Hepatocyte (in vitro differentiated cells): ENCODE data around the gene AMPH. TPM values are rescaled to one million over a fixed set of nuclear protein-coding genes. Genes with fewer than 3 reads are reported as not detected.
"Not testable (repeated sequence)": the region's sequence is repeated elsewhere in the genome, so short reads cannot be mapped to it uniquely, and the experiment has no call there.

Experiments used
- DNase-seq: peaks from one replicate; pipeline ENCODE4 v3.0.0-alpha.2; 2016; ENCODE audit warnings: low spot score
- H2AFZ ChIP-seq: fragments of 200-600 bp; sonication (generic); 2 replicates; pipeline ENCODE4 v1.6.0; 2016; ENCODE audit warnings: antibody characterized with exemption, mild to moderate bottlenecking
- H3K27ac ChIP-seq: fragments of 200-600 bp; sonication (generic); 2 replicates; pipeline ENCODE4 v1.5.1; 2016; ENCODE audit warnings: mild to moderate bottlenecking
- H3K27me3 ChIP-seq: fragments of 200-600 bp; sonication (generic); 2 replicates; pipeline ENCODE4 v1.6.1; 2016
- H3K36me3 ChIP-seq: fragments of 200-600 bp; sonication (generic); replicated peaks from 2 replicates; pipeline ENCODE4 v1.5.1; 2016; ENCODE audit warnings: low read depth; ENCODE audit not compliant: insufficient read depth
- H3K4me1 ChIP-seq: fragments of 200-600 bp; sonication (generic); 2 replicates; pipeline ENCODE4 v1.5.1; 2016; ENCODE audit warnings: mild to moderate bottlenecking, moderate library complexity; ENCODE audit not compliant: insufficient read depth
- H3K4me2 ChIP-seq: fragments of 200-600 bp; sonication (generic); 2 replicates; pipeline ENCODE4 v1.6.0; 2016
- H3K4me3 ChIP-seq: fragments of 200-600 bp; sonication (generic); 2 replicates; pipeline ENCODE4 v1.5.1; 2016; ENCODE audit warnings: mild to moderate bottlenecking
- H3K79me2 ChIP-seq: fragments of 200-600 bp; sonication (generic); 2 replicates; pipeline ENCODE4 v1.6.0; 2017; ENCODE audit warnings: mild to moderate bottlenecking
- H3K9me2 ChIP-seq: fragments of 200-600 bp; sonication (generic); replicated peaks from 2 replicates; pipeline ENCODE4 v1.6.0; 2017; ENCODE audit warnings: mild to moderate bottlenecking; ENCODE audit not compliant: insufficient read depth
- H3K9me3 ChIP-seq: fragments of 200-600 bp; sonication (generic); 2 replicates; pipeline ENCODE4 v1.5.1; 2016; ENCODE audit warnings: low read depth, mild to moderate bottlenecking
- H4K20me1 ChIP-seq: fragments of 200-600 bp; sonication (generic); 2 replicates; pipeline ENCODE4 v1.6.0; 2016; ENCODE audit warnings: mild to moderate bottlenecking; ENCODE audit not compliant: insufficient read depth, poor library complexity, severe bottlenecking
- EZH2 ChIP-seq: fragments of 200-600 bp; sonication (generic); IDR thresholded peaks from 2 replicates; pipeline ENCODE4 v1.6.1; 2016; ENCODE audit warnings: antibody characterized with exemption, mild to moderate bottlenecking, borderline replicate concordance
- EZH2phosphoT487 ChIP-seq: fragments of 200-600 bp; sonication (generic); IDR thresholded peaks from one replicate; pipeline ENCODE4 v1.6.1; 2018; ENCODE audit warnings: antibody characterized with exemption, mild to moderate bottlenecking, low read depth, moderate library complexity; ENCODE audit not compliant: unreplicated experiment, severe bottlenecking
- WGBS: methylation state at CpG from one replicate; pipeline ENCODE4 v1.1.6; 2016; ENCODE audit warnings: low lambda C conversion rate; ENCODE audit errors: missing lambda C conversion rate; 5-methylcytosine and 5-hydroxymethylcytosine counted together
- polyA plus RNA-seq: library from polyadenylated mRNA; unstranded; fragments of >200 nt; fragmentation: Nextera tagmentation; extraction: Ambion mirVana; gene quantifications from 2 replicates; pipeline ENCODE4 v1.2.1, GENCODE V29; 2016
- total RNA-seq: library from RNA; depleted of rRNA; stranded (reverse); fragments of >200 nt; gene quantifications from 2 replicates; pipeline ENCODE4 v1.2.3, GENCODE V29; 2014
- TF ChIP-seq, protein P1 (sequence below): fragments of 200-600 bp; sonication (generic); IDR thresholded peaks from 2 replicates; pipeline ENCODE4 v1.5.1; 2016; ENCODE audit warnings: antibody characterized with exemption, mild to moderate bottlenecking; ENCODE audit not compliant: poor library complexity

AMPH gene
- total and polyA plus RNA-seq, 2 experiments from 2014 or later = 2.0 to 2.8 TPM

DNA sequence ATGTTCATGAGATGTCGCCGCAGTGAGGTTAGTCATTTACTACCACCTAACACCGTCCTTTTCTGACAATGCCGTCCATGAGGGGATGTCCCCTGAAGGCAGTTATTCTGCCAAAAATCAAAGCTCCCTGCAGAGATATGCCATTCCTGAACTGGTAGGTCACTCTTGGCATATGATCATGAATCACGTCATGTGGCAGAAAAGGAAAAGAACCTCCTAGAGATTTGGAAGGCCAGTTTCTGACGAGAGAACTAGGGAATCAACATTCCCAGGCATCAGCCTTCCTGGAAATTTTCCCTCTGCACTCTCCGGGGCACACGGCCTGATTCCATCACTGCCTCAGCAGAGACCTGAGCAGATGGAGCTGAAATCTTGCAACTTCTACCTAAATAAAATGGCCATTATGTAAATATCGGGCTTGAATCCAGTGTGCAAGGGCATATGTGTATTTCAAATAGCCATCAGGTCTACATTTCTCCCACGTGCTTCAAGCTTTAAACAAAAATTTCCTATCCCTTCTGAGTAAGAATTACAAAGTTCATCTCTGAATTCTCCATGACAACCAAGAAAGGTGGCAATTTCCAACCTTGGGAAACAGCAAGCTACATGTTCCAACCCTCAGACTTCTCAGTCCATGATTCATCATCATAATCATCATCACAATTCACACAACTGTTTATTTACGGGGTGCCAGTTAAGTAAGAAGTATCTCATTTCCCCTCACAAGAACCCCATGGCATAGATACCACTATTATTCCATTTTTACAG lies 46.5 kb downstream of the AMPH start:
- Histone ChIP-seq H3K79me2 (no peaks in the 10 kb centered on the region), H3K4me1 (no peaks in the 10 kb centered on the region), H3K9me3 (no peaks in the 10 kb centered on the region), H3K9me2 (no peaks in the 10 kb centered on the region), H3K4me3 (no peak overlapping the region), H3K27ac (no peak overlapping the region), H3K36me3 (no peaks in the 10 kb centered on the region), H4K20me1 (no peaks in the 10 kb centered on the region), H2AFZ (no peak overlapping the region), H3K27me3 (no peaks in the 10 kb centered on the region), H3K4me2 (no peak overlapping the region)
- DNase-seq = no peak
- TF ChIP-seq EZH2 = no peak
- TF ChIP-seq EZH2phosphoT487 = no peak
- TF ChIP-seq, protein P1, sequence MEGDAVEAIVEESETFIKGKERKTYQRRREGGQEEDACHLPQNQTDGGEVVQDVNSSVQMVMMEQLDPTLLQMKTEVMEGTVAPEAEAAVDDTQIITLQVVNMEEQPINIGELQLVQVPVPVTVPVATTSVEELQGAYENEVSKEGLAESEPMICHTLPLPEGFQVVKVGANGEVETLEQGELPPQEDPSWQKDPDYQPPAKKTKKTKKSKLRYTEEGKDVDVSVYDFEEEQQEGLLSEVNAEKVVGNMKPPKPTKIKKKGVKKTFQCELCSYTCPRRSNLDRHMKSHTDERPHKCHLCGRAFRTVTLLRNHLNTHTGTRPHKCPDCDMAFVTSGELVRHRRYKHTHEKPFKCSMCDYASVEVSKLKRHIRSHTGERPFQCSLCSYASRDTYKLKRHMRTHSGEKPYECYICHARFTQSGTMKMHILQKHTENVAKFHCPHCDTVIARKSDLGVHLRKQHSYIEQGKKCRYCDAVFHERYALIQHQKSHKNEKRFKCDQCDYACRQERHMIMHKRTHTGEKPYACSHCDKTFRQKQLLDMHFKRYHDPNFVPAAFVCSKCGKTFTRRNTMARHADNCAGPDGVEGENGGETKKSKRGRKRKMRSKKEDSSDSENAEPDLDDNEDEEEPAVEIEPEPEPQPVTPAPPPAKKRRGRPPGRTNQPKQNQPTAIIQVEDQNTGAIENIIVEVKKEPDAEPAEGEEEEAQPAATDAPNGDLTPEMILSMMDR = no peak
- WGBS = 80% methylated on average over 11 of the region's 11 CpGs

- TF ChIP-seq EZH2 (no peak), EZH2phosphoT487 (no peak)
- TF ChIP-seq, protein P1 = no peak
- Histone ChIP-seq H3K79me2 (no peaks in the 10 kb centered on the region), H3K27me3 (no peaks in the 10 kb centered on the region), H4K20me1 (no peaks in the 10 kb centered on the region), H3K9me3 (no peaks in the 10 kb centered on the region), H3K36me3 (no peaks in the 10 kb centered on the region), H3K9me2 (no peaks in the 10 kb centered on the region), H3K4me1 (no peaks in the 10 kb centered on the region), H3K4me3 (no peak overlapping the region), H3K4me2 (no peak overlapping the region), H2AFZ (no peak overlapping the region), H3K27ac (no peak overlapping the region)
- WGBS = 82% methylated on average over 5 of the region's 5 CpGs
- DNase-seq = no peak
Observed at GRCh38 chr7:38580485-38580884, 50.7 kb downstream of the AMPH start.

GRCh38 chr7:38574086-38574485 lies 57.1 kb downstream of the AMPH start:
- H3K79me2 ChIP-seq = no peaks in the 10 kb centered on the region
- no peaks in the 10 kb centered on the region for H3K36me3 ChIP-seq
- no peaks in the 10 kb centered on the region for H3K9me3 ChIP-seq
- H4K20me1 ChIP-seq = no peaks in the 10 kb centered on the region
- no peaks in the 10 kb centered on the region for H3K9me2 ChIP-seq
- no peak overlapping the region for H3K4me2 ChIP-seq
- no peaks in the 10 kb centered on the region for H3K27me3 ChIP-seq
- no peak overlapping the region for H3K4me3 ChIP-seq
- H2AFZ ChIP-seq = no peak overlapping the region
- WGBS = 56% methylated on average over 5 of the region's 5 CpGs
- H3K27ac ChIP-seq = no peak overlapping the region
- DNase-seq = no peak
- TF ChIP-seq EZH2 (no peak), EZH2phosphoT487 (no peak)
- TF ChIP-seq, protein P1 = no peak
- H3K4me1 ChIP-seq = no peaks in the 10 kb centered on the region

GRCh38 chr7:38571620-38572019 lies 59.6 kb downstream of the AMPH start:
- not testable (repeated sequence) for H3K27me3 ChIP-seq, H3K4me3 ChIP-seq, H3K4me2 ChIP-seq, H3K79me2 ChIP-seq, H3K9me3 ChIP-seq, H3K4me1 ChIP-seq, H4K20me1 ChIP-seq, H3K36me3 ChIP-seq, H3K27ac ChIP-seq, H3K9me2 ChIP-seq, DNase-seq, H2AFZ ChIP-seq
- 88% methylated on average over 2 of the region's 2 CpGs for WGBS
